Neural progenitor cell (in vitro differentiated cells): Measurements from ENCODE around the gene HSPA12A.

Source experiments
- CTCF ChIP-seq: fragments of 200-600 bp; sonication (generic); IDR thresholded peaks from 2 replicates; pipeline ENCODE4 v1.5.1; 2017; ENCODE audit warnings: antibody characterized with exemption, mild to moderate bottlenecking
- EZH2 ChIP-seq: fragments of 200-600 bp; sonication (generic); IDR thresholded peaks from 2 replicates; pipeline ENCODE4 v1.6.1; 2017; ENCODE audit warnings: antibody characterized with exemption, mild to moderate bottlenecking, moderate library complexity

GRCh38 chr10:116768786-116769185, 26.4 kb upstream of the HSPA12A start:
- TF ChIP-seq CTCF (no peak), EZH2 (no peak)
